Fibroblast of peridontal ligament (primary cell): Measurements from ENCODE around the gene TMEM220.
"Not testable (repeated sequence)": the region's sequence is repeated elsewhere in the genome, so short reads cannot be mapped to it uniquely, and the experiment has no call there.

ENCODE experiments used
- DNase-seq: peaks from one replicate; pipeline ENCODE4 v3.0.0-alpha.2; 2010; ENCODE audit errors: extremely low read depth

Gene TMEM220

DNA sequence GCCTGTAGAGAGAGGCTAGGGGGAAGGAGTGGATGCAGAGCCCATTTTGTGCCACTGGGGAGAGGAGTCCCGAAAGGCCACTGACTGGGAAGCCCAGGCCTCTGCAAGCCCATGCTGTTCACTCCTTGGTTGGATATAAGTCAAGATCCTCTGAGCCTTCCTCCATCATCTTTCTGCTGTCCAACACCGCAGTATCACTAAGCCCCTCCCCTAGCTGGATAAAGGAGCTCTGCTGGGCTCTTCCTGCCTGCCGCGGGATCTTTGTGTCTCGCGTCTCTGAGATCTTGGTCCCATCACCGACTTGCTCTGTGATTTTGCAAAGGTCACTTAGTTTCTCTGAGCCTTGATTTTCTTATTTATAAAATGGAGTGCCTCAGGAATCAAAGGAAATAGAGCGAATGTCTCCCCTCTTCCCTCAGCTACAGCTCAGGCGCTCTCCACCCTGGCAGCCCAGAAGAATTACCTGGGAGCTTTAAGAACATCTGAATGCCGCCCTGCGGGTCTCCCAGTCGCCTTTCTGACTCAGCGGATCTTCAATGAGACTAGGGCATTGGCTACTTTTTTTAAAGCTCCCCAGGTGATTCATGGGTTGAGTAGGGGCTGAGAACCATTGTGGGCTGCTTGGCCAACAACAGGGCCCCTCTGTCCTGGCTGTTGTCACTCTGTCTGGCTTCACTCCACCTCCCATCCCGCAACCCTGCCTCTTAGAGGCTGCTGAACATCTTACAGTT lies 25.2 kb upstream of the TMEM220 start:
- no peak for DNase-seq

DNA sequence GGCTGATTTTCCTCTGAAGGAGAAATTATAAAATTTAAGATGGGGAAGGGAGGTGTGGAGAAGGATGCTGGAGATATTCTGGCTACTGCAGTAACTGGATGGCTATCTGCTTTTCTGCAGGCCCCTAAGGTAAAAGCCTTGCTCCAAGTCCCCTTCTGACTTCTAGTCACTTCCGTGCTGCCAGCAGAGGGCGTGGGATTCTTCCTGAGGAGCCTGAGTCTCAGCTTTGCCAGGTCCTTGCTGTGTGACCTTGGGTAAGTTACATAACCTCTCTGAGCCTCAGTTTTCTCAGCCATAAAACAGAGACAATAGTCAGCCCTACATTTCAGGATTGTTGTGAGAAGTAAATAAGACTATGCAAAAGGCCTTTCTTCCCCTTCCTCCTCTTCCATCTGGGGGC lies 24.3 kb upstream of the TMEM220 start:
- peak; percentile 3 for DNase-seq

DNA sequence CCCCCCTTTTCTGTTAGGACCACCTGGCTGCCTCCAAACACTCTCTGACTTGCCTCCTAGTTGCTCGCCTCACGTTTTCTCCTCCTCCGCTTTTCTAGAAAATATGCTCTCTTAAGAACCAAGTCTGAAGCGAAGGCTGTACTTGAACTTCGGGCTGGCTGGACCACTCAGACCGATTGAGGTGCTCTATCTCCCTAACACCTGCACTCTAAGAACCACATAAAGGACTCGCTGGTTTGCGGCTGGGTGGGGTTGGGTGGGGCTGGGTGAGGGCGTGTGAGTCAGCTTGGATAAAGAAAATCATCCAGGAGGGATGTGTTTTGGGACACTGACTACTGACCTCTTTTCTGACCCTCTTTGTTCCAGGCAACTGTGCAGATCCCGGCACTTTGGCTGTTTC lies 22.9 kb upstream of the TMEM220 start:
- DNase-seq = no peak

DNA sequence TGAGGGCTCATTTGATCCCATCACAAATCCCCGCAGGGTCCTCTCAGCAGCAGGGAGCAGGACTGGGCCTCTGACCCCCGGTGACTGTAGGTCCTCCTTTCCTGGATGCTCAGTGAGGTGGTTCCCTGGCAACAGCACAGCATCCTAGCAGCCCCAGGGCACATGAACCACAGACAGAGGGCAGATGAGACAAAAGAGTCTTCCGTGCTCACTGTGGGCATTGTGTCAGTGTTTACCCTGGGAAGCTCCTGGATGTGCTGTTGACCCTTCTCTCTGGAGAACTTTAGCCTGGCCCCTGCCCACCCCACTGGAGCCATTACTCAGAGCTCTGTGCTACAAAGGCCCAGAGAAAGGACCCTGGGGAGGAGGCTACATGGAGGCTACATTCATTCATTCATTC lies 21.7 kb upstream of the TMEM220 start:
- no peak for DNase-seq

DNA sequence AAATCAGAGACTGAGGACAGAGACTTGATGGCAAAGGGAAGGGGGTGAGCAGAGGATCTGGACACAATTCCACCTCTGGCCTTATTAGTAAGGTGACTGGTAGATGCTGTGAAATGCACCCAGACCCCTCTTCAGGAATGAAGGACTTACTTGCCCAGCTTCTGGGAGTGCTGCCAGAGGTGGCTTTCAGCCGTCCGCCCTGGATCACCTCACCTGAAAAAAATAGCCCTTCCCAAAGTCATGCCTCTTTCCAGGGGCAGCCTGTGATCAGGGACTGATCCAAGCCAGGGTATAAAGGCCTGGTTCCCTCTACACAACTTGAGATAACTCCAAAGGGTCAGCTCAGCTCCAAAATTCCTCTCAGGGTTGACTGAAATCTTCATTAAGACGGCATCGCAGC lies 20.4 kb upstream of the TMEM220 start:
- DNase-seq = no peak

DNA sequence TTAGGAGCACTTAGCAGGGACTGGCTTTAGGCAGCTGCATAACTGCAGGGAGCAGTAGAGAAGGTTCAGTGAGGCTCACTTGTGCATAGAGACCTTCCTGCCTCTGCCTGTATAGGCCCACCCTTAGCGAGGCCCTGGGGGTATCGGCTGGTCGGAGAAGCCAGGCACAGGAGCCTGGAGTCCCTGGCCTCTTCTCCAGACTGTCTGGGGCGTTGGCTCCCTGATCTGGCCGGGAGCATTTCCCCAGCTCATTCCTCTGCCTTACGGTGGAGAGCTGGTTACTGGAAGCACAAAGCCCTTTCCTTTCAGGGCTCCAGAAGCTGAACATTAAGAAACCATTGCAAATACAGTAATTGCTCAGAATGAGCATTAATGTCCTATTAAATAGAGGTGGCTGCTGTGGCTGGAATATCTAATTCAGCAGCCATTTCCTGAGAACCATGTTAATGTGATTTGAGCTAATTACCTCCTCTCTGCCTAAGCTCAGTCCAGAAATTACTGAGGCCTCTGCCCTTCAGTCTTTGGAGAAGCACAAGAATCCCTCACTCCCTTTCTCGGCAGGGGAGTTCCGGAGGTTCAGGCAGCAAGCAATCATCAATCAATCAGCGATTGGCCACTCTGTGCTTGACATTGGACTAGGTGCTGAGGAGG lies 18.8 kb upstream of the TMEM220 start:
- DNase-seq = no peak

DNA sequence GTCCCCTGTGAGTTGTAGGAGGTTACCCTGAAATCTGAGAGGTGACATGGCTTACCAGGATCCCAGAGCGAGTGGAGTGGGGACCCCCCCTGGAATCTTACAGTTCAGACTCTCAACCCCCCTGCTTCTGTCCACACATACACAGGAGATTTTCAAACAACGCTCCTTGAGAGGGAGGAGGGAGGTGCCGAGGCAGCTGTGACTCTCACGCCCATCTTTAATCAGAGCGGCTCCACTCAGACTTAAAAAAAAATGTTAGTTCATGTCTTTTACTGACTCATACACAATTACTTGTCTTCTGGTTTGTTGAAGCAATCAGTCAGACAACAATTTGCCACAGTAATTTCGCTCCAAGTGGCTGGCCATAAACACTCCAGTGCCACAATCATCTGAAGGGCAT lies 15.4 kb upstream of the TMEM220 start:
- DNase-seq = peak; percentile 54

DNA sequence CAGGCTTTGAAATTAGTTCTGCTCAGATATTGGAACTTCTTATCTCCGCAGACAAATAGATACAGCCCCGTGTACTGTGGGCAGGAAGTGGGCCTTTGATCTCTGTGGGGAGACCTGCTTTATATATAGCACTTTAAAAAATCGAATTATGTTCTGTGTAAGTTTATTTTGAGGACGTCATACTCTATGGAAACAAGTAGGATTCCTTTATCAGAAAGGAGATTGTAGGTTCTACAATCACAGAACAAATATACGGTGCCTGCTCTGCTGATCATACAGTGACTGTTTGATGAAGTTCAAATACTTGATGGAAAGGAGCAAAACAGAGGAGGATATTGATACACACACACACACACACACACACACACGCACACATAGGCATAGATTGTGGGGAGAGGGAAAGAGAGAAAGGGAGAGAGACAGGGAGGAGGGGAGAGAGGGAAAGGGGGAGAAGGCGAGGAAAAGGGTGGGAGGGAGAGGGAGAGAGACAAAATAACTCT lies 14.7 kb upstream of the TMEM220 start:
- no peak for DNase-seq

DNA sequence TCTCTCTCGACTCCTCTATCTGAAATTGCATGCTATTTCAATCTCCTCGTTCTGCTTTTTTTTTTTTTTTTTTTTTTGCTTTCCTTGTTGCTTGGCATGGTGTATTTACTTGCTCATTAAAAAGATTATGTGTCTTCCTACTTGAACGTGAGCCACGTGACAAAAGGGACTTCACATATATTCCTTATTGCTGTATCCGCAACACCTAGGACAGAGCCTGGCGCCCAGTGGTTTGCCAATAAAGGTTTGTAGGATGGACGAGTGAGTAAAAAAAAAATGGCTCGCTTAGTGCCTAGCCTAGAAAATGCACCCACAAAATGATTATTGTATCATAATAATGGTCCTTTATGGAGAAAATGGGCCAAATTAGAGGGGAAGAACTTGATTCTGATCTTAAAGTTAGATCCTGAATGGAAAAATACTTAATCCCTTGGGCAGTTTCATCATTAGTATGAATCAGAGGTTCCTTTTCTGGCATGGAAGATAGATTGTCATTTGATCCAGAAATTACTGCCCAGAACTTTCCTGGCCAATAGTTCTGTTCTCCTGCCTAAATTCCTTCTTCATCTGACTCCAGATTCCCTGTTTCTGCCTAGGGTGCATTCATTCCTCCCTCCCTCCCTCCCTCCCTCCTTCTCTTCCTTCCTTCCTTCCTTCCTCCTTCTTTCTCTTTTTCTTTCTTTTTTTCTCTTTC lies 13.6 kb upstream of the TMEM220 start:
- peak; percentile 84 for DNase-seq

DNA sequence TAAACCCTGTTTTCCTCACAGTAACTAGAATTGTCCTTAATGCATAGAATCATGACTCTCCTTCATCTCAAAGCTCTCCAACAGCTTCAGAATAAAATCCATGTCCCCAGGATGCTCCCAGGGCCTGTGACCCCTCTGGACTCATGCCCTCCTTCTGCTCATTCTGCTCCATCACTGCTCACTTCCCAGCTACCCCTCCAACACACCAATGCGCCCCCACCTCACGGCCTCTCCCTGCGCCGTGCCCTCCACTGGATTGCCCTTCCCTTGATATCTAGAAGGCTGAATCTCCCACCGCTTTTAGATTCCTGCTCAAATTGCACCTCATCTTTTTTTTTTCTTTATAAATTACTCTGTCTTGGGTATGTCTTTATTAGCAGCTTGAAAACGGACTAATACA lies 12.6 kb upstream of the TMEM220 start:
- no peak for DNase-seq

DNA sequence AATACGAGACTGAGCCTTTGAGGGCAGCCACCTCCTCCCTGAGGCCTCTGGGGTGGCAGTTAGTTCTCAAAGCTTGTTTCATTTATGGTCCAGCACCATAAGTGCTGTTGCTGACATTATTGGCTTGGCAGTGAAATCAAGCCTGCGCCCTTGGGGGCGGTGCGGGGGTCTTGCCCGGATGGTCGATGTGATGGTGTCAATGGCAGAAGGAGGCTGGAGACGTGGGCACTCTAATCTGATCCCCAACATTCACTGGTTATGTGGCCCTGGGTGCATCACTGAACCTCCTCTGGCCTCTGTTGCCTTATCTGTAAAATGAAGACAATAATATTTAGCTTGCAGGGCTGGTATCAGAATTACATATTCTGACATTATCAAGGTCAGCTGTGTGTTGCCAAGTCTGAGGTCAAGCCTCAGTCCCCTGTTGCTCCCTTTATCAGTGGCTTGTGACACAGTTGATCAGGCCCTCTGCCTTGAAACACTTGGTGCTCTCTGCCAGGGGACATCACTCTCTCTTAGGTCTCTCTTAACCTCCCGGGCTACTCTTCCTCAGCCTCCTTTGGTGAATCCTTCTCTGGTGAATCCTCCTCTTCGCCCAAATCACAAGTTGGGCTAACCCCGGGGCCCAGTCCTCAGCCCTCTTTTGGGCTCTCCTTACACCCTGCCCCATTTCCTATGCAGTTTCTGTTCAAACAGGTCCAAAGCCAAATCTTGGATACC lies 11.8 kb upstream of the TMEM220 start:
- DNase-seq = no peak

DNA sequence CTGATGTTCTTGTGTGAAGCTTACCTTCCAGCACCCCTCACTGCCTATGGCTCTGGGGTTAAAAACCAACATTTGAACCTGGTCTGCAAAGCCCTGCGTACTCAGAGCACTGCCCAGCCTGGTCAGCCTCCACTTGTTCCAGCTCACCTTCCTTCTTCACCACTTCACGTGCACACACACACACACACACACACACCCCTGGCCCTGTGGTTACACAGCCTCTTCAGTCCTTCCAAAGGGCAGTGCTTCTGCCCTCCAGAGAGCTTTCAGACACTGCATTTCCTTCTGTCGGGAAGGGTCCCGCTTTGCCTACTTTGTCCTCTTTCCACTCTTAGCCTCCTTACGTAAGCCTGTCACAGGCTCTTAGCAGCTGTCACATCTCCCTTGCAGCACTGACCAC lies 9.6 kb upstream of the TMEM220 start:
- no peak for DNase-seq

DNA sequence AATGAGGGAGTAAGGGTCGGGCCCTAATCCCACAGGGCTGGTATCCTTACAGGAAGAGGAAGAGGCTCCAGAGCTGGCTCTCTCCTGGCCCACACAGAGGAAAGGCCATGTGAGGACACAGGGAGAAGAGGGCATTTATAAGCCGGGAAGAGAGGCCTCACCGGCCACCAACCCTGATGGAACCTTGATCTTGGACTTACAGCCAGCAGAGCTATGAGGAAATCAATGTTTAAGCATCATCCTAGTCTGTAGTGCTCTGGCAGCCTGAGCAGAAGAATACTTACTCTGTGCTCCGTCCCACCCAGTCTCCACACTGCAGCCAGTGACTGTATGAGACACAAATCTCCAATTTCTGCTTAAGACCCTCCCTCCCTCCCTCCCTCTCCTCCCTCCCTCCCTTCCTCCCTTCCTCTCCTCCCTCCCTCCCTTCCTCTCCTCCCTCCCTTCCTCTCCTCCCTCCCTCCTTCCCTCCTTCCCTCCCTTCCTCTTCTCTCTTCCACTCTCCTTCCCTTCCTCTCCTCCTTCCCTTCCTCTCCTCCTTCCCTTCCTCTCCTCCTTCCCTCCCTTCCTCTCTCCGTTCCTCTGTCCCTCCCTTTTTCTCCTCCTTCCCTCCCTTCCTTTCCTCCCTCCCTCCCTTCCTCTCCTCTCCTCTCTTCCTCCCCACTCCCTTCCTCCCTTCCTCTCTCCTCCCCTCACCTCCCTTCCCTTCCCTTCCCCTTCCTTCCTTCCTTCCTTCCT lies 8.9 kb upstream of the TMEM220 start:
- no peak for DNase-seq

DNA sequence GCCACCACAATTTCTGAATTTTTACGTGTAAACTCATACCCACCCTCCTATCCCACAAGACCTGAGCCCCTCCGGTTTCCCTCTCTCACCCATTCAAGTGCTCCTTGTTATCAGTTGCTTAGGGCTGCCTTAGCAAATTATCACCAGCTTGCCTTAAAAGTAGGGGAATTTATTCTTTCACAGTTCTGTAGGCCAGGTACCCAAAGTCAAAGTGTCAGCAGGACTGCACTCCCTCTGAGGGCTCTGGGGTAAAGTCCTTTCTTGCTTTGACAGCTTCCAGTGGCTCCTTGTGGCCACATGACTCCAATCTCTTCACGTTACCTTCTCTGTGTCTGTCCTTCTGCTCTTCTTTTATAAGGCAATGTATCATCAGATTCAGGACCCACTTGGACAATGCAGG lies 7.9 kb upstream of the TMEM220 start:
- no peak for DNase-seq

DNA sequence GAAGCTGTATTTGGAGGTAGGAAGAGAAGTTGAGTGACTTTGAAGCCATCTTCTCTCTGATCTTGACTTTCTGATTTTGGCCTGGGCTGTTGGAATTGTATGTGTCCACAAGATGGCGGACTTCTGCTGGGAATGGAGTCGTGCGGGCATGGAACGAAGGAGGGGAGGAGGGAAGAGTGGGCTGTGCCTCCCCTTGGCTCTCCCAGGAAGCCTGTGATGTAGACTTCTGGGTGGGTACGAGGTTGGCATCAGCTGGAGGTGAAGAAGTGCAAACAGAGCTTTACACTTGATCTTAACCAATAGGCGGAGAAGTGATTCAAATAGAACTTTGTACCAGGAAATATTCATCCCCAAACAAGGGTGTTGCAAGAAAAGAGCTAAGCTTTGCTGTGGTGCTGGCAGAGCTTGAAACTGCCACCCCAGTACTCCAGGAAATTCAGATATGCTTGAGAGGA lies 7.4 kb upstream of the TMEM220 start:
- DNase-seq = peak; percentile 71

DNA sequence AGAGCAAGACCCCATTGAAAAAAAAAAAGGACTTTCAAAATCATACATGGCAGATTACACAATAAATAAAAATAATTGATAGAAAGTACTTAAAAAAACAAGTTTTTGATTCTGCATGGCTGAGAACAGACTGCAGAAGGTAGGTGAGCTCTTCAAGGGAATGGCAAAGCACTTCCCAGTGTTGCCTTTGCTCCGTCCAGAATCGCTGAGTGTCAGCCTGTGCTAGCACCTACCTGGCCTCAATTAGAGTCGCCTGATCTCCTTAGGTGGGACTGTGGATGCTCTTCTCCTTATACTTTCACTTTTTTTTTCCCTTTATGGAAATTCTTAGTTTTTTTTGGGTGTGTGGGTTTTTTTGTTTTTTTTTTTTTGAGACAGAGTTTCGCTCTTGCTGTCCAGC lies 6.0 kb upstream of the TMEM220 start:
- no peak for DNase-seq

DNA sequence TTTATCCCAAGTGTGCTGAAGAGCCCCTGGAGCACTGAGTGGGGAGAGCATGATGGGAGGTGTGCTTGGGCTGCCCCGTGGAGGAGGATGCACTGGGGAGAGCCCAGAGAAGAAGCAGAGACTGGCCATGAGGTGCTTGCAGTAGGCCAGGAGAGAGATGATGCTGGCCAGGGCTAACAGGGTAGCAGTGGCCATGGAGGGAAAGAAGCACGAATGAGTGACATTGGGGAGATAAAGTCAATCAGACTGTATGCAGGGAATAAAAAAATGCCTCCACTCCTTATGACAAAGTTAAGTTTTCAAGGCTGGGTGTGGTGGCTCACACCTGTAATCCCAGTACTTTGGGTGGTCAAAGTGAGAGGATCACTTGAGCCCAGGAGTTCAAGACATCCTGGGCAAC lies 5.4 kb upstream of the TMEM220 start:
- DNase-seq = no peak

DNA sequence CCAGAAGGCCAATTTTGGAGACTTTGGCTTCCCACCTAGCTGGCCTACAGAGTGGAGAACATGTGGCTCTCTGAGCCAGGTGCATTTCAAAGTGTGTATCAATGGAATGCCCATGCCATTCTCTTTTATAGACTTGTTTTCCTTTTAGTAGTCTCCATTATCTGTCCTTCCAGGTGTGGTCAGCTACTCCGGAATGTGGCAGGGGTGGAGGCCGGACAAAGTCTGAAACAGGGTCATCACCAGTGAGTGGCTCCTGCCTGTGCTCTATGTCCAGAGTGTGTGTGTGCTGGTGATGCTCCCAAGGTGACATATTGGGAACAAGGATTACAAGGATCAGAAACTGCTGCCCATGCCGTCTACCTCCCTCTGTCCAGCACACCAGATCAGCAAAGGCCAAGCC lies 3.8 kb upstream of the TMEM220 start:
- no peak for DNase-seq

DNA sequence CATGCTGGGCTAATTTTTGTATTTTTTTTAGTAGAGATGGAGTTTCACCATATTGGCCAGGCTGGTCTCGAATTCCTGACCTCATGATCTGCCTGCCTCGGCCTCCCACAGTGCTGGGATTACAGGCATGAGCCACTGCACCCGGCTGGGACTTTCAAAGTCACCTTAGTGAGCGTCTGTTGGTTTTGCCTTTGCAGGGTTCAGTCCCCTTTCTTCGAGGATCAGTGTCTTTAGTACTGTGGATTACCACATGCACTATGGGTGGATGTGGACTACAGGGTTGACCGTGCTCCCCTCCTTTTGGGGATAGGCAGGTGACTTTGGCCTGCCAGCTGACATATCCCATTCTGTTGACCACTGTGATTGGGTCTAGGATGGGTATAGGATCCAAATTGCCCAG lies 2.3 kb upstream of the TMEM220 start:
- DNase-seq = not testable (repeated sequence)

DNA sequence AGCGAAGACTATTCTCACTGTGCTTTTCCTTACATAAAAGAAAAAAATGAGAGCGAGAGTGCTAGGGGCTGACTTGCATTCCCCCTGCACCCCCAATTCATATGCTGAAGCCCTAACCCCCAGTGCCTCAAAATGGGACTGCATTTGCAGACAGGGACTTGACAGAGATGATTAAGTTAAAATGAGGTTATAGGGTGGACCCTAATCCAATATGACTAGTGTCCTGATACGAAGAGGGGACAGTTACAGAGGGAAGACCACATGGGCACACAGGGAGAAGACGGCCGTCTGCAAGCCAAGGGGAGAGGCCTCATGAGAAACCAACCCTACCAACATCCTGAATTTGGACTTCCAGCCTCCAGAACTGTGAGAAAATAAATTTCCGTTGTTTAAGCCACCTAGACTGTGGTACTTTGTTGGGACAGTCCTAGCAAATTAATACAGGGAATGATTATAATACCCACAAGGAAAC lies 1.6 kb upstream of the TMEM220 start:
- DNase-seq = no peak

DNA sequence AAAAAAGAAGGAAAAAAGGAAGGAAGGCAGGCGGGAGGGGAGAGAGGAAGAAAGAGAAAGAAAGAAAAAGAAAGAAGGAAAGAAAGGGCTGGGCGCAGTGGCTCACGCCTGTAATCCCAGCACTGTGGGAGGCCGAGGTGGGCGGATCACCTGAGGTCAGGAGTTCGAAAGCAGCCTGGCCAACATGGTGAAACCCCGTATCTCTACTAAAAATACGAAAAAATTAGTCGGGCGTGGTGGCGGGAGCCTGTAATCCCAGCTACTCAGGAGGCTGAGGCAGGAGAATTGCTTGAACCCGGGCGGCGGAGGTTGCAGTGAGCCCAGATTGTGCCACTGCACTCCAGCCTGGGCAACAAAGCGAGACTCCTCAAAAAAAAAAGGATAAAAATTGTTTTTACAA lies 424 bp upstream of the TMEM220 start:
- DNase-seq = not testable (repeated sequence)
